GM19438 (cell line): ENCODE results near the gene ZNF544.
"Not testable (repeated sequence)": the region's sequence is repeated elsewhere in the genome, so short reads cannot be mapped to it uniquely, and the experiment has no call there.

Source experiments
- ATAC-seq: cut with Tn5 transposase; IDR thresholded peaks from one replicate; pipeline ENCODE4 v1.9.1; 2021; ENCODE audit warnings: low read depth; ENCODE audit not compliant: unreplicated experiment

Gene ZNF544

DNA sequence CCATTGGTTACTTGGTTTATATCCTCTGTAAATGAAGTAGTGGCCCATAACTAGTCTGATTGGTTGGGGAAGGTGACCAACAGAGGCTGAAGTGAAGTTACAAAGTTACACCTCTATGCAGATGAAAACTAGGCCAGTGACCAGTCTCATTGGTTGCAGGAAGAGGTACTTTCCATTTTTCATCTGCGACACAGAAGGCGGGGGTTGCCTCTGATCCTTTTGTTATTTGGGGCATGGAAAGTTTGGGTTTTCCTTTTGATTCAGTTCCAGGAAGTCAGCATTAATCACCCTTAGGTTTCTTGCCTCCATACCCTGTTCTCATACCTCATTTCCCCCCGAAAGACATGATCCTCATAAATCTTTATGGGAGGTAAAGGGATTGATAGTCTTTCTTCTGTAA lies 20.2 kb downstream of the ZNF544 start:
- no peak for ATAC-seq

DNA sequence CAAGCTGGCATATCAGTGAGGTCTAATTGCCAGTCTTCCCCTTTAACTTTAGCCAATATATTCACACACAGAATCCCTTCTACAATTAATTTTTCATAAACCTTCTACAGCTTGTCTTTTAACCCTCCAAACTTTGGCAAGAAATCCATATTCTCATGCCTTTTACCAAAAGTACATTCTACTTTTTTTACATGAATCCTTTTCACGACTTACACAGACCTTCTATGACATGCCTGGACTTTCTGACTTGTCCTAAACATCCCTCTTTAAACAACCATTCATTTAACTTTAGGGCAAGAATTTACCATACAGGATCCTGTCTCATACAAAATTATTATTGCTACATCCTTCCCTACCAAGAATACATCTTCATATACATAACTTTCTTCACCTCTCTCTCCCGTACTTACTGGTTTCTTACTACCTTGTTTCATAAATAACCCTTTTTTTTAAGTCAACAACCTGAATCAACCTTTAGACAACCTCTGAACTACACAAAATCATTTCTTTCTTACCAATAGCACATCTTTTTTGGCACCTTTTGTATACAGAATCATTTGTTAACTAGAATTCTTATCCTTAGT lies 23.5 kb downstream of the ZNF544 start:
- ATAC-seq, result no peak

DNA sequence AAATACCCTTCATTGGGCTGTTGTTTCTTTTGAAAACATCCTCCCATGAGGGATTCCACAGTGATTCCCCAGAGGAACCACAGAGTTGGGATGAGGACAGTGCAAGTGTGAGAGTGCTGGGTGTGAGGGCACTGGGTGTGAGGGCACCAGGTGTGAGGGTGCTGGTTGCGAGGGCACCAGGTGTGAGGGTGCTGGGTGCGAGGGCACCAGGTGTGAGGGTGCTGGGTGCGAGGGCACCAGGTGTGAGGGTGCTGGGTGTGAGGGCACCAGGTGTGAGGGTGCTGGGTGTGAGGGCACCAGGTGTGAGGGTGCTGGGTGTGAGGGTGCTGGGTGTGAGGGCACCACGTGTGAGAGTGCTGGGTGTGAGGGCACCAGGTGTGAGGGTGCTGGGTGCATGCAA lies 29.5 kb downstream of the ZNF544 start:
- ATAC-seq, result not testable (repeated sequence)

DNA sequence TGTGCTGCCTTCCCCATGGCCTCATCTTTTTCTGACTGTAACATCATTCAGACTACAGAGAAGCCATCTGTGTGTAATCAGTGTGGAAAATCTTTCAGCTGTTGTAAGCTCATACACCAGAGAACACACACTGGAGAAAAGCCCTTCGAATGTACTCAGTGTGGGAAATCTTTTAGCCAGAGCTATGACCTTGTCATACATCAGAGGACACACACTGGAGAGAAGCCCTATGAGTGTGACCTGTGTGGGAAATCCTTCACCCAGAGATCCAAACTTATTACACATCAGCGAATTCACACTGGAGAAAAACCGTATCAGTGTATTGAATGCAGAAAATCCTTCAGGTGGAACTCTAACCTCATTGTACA lies 32.9 kb downstream of the ZNF544 start:
- ATAC-seq, result no peak

DNA sequence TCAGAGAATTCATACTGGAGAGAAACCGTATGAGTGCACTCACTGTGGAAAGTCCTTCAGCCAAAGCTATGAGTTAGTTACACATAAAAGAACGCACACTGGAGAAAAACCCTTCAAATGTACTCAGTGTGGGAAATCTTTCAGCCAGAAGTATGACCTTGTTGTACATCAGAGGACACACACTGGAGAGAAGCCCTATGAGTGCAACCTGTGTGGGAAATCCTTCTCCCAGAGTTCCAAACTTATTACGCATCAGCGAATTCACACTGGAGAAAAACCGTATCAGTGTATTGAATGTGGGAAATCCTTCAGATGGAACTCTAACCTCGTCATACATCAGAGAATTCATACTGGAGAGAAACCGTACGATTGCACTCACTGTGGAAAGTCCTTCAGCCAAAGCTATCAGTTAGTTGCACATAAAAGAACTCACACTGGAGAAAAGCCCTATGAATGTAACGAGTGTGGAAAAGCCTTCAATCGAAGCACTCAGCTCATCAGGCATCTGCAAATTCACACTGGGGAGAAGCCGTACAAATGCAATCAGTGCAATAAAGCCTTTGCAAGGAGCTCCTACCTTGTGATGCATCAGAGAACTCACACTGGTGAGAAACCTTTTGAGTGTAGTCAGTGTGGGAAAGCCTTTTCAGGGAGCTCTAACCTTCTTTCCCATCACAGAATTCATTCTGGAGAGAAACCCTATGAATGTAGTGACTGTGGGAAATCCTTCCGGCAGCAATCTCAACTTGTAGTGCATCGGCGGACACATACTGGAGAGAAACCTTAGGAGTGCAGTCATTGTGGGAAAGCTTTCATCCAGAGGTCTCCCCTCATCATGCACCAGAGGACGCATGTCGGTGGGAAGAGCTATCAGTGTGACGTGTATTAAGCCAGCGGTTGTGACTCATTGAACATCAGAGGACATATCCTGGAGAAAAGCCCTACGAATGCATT lies 33.5 kb downstream of the ZNF544 start:
- ATAC-seq, result no peak

DNA sequence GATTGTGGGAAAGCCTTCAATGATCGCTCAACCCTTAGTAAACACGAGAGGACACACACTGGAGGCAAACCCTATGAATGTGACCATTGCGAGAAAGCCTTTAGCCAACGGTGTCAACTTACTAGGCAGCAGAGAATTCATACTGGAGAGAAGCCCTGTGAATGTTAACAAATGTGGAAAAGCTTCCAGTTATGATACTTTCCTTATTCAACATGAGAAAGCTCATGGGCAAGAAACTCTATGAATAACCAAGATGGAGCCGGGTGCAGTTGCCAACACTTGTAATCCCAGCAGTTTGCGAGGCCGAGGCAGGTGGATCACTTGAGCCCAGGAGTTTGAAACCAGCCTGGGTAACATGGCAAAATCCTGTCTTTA lies 34.2 kb downstream of the ZNF544 start:
- ATAC-seq, result no peak

DNA sequence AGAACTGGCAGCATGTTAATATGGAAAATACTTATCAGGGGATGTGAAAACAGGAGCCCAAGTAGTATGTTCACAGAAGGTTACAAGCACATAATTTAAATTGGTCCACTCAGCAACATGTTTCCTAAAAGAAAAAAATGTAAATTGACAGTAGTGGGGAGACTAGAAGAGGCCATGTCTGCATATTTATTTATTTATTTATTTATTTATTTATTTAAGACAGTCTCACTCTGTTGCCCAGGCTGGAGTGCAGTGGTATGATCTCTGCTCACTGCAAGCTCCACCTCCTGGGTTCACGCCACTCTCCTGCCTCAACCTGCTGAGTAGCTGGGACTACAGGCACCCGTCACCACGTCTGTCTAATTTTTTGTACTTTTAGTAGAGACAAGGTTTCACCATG lies 36.4 kb downstream of the ZNF544 start:
- ATAC-seq, result no peak

DNA sequence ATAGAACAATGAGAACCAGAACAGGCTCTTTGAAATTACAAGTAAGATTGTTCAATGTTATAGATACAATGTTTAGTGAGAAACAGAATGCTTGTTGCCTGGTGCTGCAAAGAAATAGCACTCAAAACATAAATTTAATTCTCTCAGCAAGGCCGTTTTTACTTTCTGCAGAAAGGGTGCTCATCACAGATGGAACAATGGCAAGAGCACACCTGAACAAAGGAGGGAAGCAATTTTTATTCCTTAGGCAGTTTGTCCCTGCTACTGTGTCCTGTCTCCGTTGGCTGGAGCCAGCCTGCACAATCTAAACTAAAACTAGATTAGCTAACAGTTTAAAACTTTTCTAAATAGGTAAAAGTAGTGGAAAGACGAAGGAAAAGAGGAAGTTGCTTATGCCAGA lies 39.6 kb downstream of the ZNF544 start:
- ATAC-seq, result no peak

DNA sequence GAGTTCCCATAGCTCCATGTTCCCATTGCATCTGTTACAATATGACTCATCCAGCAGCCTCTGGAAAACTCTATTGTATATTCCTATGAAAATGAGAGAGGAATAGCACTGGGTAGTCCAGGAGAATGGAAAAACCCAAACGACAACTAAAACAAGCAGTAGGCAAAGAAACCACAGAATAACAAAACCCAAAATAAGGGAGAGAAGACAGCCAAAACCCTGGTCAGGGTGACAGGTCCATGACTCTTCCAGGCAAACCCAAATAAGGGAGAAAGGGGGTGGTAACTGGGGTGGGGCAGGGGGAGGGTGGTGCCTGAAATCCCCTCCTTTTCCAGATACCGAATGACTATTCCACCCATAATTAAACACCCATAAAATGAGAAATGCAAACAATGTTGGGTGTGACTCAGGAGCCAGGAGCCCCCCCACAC lies 46.1 kb downstream of the ZNF544 start:
- ATAC-seq, result no peak

DNA sequence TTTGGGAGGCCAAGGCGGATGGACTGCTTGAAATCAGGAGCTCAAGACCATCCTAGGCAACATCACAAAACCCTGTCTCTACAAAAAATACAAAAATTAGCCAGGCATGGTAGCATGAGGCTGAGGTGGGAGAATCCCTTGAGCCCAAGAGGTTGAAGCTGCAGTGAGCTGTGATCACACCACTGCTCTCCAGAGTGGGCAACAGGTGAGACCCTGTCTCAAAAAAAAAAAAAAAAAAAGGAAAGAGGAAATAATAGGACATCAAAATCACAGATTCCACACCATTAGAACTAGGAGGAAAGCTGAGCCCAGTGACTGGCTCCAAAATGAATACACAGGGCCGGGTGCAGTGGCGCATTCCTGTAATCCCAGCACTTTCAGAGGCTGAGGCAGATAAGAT lies 46.9 kb downstream of the ZNF544 start:
- ATAC-seq, result no peak

DNA sequence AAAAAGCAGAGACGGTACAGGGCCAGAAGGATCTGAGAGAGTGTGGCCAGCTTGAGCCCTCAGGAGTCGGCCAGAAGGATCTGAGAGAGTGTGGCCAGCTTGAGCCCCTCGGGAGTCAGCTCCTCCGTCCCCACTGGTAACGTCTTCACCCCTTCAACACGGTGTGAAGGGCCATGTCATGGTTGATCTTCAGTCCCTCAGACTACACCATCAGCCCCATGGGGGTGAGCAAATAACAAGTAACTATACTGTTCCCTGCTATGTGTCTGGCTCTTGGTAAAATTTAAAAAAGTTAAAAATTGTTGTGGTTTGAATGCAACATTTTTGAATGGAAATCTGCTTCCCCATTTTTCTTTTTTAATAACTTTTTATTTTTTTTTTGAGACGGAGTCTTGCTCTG lies 48.5 kb downstream of the ZNF544 start:
- ATAC-seq, result no peak

DNA sequence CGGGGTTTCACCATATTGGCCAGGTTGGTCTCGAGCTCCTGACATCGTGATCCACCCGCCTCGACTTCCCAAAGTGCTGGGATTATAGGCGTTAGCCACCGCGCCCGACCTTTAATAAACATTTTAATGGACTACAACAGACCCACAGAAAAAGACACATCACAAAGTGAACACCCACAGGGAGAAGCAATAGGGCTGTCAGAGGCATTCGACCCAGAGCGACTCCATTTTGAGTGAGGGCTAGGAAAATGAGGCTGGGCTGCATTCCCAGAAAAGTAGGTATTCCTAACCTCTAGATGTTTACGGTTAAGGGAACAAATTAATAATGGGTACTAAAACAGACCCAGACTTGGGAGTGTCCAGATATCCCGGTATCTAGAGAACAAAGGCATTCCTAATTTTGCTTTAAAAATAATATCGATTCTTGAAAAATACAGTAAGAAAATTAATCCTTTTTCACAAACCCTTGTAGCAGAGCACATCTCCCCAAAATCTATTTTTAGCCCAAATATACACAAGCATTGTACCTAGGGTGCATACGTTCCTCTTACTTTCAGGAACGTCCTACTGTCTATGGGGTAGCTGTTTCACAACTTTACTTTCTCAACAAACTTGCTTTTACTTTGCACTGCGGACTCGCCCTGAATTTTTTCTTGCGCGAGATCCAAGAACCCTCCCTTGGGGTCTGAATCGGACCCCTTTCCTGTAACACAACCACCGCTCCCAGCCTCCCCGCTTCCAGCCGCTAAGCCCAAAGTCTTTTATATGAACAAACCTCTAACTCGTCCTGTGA lies 49.2 kb downstream of the ZNF544 start:
- ATAC-seq, result no peak

DNA sequence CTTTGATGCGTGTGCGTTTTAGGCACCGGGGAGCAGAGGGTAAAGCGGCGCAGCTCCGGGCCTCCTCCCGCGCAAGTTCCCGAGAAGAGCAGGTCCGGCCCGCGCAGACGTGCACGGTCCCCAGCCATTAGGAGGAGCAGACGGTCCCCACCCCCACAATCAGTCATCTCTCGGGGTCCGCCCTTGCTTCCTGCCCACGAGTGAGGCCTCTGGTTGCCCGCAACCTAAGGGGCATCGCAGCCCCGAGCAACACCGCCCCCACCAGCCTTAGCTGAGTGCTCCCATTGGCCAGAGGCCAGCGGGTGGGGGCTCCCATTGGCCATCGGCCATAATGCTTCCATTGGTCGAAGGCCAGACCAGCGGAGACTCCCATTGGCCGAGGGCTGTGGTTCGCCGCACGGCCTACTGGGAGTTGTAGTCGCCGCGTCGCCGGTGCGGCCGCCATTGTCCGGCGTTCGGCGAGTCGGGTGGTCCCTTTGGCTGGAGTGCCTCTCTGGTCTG lies 49.9 kb downstream of the ZNF544 start, which contains the start of gene ZNF8:
TSS of gene ZNF8 (plus strand) at position 415 of the 501 bp plus-strand sequence. CDS start 127 bp downstream, outside the sequence.
- peak; percentile 94 for ATAC-seq

DNA sequence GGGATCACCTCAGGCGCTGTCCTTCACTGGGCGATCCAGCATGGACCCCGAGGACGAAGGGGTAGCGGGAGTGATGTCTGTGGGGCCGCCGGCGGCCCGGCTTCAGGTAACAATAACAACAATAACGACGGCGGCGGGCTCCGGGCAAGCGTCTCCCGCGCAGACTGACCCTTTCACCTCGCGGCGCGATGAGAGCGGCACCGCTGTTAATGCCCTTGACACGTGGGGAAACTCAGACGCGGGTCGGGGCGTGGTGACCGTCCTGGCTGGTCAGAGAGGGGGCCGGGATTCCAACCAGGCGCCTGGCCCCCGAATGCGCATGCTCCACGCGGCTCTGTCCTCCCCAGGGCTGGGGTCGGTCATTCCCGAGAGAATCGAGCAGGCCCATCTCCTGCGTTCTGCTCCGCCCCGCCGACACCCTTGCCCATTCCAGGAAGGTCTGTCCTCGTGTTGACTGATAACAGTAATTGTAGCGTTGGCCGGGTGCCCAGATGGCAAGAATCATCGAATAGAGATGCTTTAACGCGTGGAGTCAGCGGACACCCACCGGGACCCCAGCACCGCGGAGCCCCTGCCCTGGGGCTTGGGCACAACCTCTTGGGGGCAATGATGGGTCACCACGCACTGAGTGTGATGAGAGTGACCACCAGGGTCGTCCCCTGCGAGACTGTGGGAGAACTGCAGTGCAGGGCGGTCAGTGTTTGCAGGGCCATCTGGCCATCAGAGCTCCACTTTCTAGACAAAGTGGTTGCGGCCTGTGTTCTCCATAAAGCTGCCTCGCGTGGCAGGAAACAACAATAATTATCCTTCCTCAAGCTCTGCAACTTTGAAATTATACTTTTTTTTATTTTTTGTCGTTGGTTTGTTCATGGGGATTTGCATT lies 50.6 kb downstream of the ZNF544 start:
- ATAC-seq, result peak; percentile 25

DNA sequence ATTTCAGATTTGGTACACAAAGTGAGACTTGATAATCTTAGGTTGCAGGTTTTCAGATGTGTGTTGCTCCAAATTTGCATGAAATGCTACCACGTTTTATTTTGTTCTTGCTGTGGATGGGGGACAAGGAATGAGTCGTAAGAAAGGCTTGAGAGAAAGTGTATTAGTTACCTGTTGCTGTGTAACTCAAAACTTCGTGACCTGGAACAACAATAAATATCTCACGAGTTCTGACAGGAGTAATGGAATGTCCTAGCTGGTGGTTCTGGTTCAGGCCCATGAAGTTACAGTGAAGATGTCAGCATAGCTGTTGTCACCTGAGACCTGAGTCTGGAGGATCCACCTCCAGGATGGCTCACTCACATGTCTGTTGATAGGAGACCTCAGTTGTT lies 51.2 kb downstream of the ZNF544 start:
- ATAC-seq, result no peak

DNA sequence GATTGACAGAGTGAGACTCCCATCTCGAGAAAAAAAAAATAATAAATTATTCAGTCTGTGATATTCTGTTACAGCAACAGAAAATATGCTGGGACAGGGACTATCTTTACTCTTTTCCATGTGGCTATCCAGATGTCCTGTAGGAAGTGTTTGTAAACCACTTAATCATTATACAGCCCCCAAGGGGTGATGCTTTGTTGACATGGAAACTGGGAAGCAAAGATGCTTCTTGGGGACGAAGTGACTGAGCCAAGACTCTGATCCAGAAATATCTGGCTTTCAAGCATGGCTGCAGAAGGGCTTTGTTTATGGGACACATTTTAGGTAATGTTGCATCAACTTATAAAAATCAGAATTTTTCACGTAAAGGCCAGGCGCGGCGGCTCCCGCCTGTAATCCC lies 55.5 kb downstream of the ZNF544 start:
- ATAC-seq, result no peak

DNA sequence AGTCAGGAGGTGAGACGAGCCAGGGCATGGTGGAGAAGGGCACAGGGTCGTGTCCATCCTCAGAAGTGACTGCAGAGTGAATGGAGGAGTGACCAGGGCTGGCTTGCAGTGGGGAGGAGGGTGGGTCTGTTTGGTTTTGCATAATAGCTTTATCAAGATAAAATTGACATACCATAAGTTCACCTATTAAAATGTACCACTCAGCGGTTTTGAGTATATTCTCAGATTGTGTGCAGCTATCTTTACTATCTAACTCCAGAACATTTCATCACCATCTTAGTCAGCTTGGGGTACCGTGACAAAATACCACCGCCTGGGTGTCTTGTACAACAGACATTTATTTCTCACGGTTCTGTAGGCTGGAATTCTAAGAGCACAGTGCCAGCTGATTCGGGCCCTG lies 63.2 kb downstream of the ZNF544 start:
- ATAC-seq, result no peak

DNA sequence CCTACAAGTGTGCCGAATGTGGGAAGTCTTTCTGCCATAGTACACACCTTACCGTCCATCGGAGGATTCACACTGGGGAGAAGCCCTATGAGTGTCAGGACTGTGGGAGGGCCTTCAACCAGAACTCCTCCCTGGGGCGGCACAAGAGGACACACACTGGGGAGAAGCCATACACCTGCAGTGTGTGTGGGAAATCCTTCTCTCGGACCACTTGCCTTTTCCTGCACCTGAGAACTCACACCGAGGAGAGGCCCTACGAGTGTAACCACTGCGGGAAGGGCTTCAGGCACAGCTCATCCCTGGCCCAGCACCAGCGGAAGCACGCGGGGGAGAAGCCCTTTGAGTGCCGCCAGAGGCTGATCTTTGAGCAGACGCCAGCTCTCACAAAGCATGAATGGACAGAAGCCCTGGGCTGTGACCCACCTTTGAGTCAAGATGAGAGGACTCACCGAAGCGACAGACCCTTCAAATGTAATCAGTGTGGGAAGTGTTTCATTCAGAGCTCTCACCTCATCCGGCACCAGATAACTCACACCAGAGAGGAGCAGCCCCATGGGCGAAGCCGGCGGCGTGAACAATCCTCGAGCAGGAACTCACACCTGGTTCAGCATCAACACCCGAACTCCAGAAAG lies 66.1 kb downstream of the ZNF544 start:
- no peak for ATAC-seq

DNA sequence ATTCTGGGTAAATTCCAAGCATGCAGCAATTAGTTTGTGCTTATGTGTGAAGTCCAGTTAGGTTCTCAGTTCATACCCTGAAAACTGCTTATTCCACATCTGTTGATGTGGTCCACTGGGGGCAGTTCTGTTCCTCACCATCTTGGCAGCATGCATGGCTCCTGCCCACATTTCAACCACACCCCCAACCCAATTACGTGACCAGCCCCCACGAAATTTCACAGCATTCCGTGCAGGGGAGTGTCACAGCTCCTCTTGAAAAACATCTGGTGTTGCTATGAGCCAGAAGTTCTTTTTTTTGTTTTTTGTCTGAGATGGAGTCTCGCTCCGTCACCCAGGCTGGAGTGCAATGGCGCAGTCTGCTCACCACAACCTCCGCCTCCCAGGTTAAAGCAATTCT lies 67.4 kb downstream of the ZNF544 start:
- no peak for ATAC-seq

DNA sequence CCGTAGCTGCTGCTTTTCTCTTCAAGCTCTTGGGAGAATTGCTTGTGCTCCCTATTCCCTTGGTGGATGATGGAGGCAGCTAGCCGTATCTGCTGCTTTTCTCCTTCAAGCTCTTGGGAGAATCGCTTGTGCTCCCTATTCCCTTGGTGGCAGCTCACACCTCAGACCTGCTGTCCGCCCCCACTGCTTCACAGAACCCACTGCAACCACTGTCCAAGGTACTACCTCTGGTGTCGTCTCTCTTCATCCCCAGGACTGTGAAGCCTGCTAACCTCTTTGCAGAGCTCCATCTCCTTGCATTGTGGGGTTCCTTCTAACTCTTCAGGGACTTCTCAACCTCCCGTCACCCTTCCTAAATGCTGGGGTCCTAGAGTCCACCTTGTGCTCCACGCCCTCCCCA lies 71.9 kb downstream of the ZNF544 start:
- no peak for ATAC-seq
